PFSK-1 (cell line): ENCODE results near the gene PACSIN1.

Experiments used
- FOXP2 ChIP-seq: optimal IDR thresholded peaks from 2 replicates; pipeline ENCODE3; 2011; ENCODE audit warnings: borderline replicate concordance, control low read depth, inconsistent platforms; ENCODE audit not compliant: insufficient read depth; ENCODE audit errors: extremely low read length, extremely low read depth
- POLR2AphosphoS5 ChIP-seq: IDR thresholded peaks from 2 replicates; pipeline ENCODE4 v1.6.1; 2012; ENCODE audit warnings: low read depth, mild to moderate bottlenecking, control low read depth, low read length, moderate library complexity
- REST ChIP-seq, 2 experiments: IDR thresholded peaks; 2 replicates each; pipeline versions ENCODE4 v1.6.1 to v1.8.0; 2011 to 2012; ENCODE audit warnings: low read depth in 2 of 2, low read length in 2 of 2, control low read depth in 1 of 2, inconsistent platforms in 1 of 2, mild to moderate bottlenecking in 1 of 2, moderate library complexity in 1 of 2; ENCODE audit not compliant: insufficient read depth in 1 of 2
- SIN3A ChIP-seq: IDR thresholded peaks from 2 replicates; pipeline ENCODE4 v1.6.1; 2012; ENCODE audit warnings: mild to moderate bottlenecking, low read length, moderate library complexity, borderline replicate concordance; ENCODE audit not compliant: insufficient read depth
- TAF1 ChIP-seq: IDR thresholded peaks from 2 replicates; pipeline ENCODE4 v1.6.1; 2012; ENCODE audit warnings: low read length, control low read depth, borderline replicate concordance; ENCODE audit not compliant: insufficient read depth

The PACSIN1 gene

GRCh38 chr6:34462551-34462971, 3.3 kb upstream of the PACSIN1 start:
- TF ChIP-seq FOXP2, result no peak
- no peak for TF ChIP-seq SIN3A
- TF ChIP-seq TAF1, result no peak
- TF ChIP-seq POLR2AphosphoS5, result no peak
- no peak for TF ChIP-seq REST (IDR thresholded peaks at IDR 0.05; ENCODE audit: insufficient read depth in 1 of 2, low read depth in 2 of 2, low read length in 2 of 2)

- TF ChIP-seq FOXP2 (no peak), REST (IDR thresholded peaks at IDR 0.05; ENCODE audit: insufficient read depth in 1 of 2, low read depth in 2 of 2, low read length in 2 of 2) (no peak), POLR2AphosphoS5 (no peak), SIN3A (no peak), TAF1 (no peak)
Observed at GRCh38 chr6:34463299-34463698, 2.6 kb upstream of the PACSIN1 start.

GRCh38 chr6:34463849-34464248, 2.0 kb upstream of the PACSIN1 start:
- no peak for TF ChIP-seq POLR2AphosphoS5

GRCh38 chr6:34466242-34467185, 638 bp downstream of the PACSIN1 start:
- TF ChIP-seq SIN3A (no peak), FOXP2 (no peak), REST (IDR thresholded peaks at IDR 0.05; ENCODE audit: insufficient read depth in 1 of 2, low read depth in 2 of 2, low read length in 2 of 2) (no peak), TAF1 (no peak), POLR2AphosphoS5 (no peak)

- no peak for TF ChIP-seq TAF1
Observed at GRCh38 chr6:34468378-34468892, 2.6 kb downstream of the PACSIN1 start.

GRCh38 chr6:34469499-34469898, 3.6 kb downstream of the PACSIN1 start:
- TF ChIP-seq FOXP2, result peak; percentile 18
- TF ChIP-seq TAF1, result no peak
- no peak for TF ChIP-seq SIN3A
